ENCODE results near the gene PEX19. TPM values are rescaled to one million over a fixed set of nuclear protein-coding genes. Genes with fewer than 3 reads are reported as not detected.

The PEX19 gene
- total RNA-seq, 3 donors from 2014 or later (not counting 1 experiment from before 2014, with no cell fraction given) = 41.5 to 48.8 (median 47.8) TPM

- no peak for ATAC-seq
- Histone ChIP-seq H3K9me3 (ENCODE audit: control insufficient read depth, insufficient read depth, low read length) (no peaks in the 10 kb centered on the region), H3K4me3 (ENCODE audit: low read length) (no peak overlapping the region), H3K27me3 (ENCODE audit: control insufficient read depth, insufficient read depth, low read length) (no peaks in the 10 kb centered on the region), H3K4me1 (ENCODE audit: control insufficient read depth, insufficient read depth, low read length) (no peaks in the 10 kb centered on the region), H3K27ac (ENCODE audit: low read length) (no peak overlapping the region), H3K36me3 (ENCODE audit: control insufficient read depth, insufficient read depth, low read length) (peaks cover 94% of the 10 kb centered on the region)
- Mint-ChIP-seq H3K4me1 (no peaks in the 10 kb centered on the region), H3K36me3 (peaks cover 17% of the 10 kb centered on the region), H3K4me3 (no peak overlapping the region), H3K9me3 (no peaks in the 10 kb centered on the region), H3K27me3 (ENCODE audit: low read depth in 2 of 2) (no peaks in the 10 kb centered on the region), H3K27ac (no peak overlapping the region)
- no peak for DNase-seq
- intact Hi-C loops (cut with micrococcal nuclease) = no loop called here
- no peak for TF ChIP-seq CTCF (IDR thresholded peaks at IDR 0.05)
- WGBS (ENCODE audit: insufficient coverage) = 95% methylated on average over 4 of the region's 4 CpGs
Measured at GRCh38 chr1:160227034-160227433, 57.9 kb downstream of the PEX19 start.

Other genes with a start within 250 kb of the PEX19 start
- not detected for gene KCNJ10, start 215.0 kb downstream of the PEX19 start, total RNA-seq
- gene KCNJ9, start 203.6 kb downstream of the PEX19 start, total RNA-seq = not detected
- 10 to 100 TPM; 26.3 to 35.3 (median 32.1) TPM for gene IGSF8, start 186.5 kb downstream of the PEX19 start, total RNA-seq
- gene ATP1A2, start 169.4 kb downstream of the PEX19 start, total RNA-seq = not detected
- gene ATP1A4, start 133.5 kb downstream of the PEX19 start, total RNA-seq = not detected
- not detected for gene CASQ1, start 94.6 kb downstream of the PEX19 start, total RNA-seq
- 10 to 100 TPM; 25.3 to 27.9 (median 25.5) TPM for gene PEA15, start 79.7 kb downstream of the PEX19 start, total RNA-seq
- gene DCAF8, start 22.6 kb downstream of the PEX19 start, total RNA-seq = 100 to 1,000 TPM; 189 to 201 (median 189) TPM
- gene COPA, start 58.1 kb upstream of the PEX19 start, total RNA-seq = 100 to 1,000 TPM; 140 to 167 (median 148) TPM
- 100 to 1,000 TPM; 104 to 140 (median 110) TPM for gene NCSTN, start 58.2 kb upstream of the PEX19 start, total RNA-seq
- under 1 TPM in 2 of 3 donors, not detected in 1; 0.13 to 0.16 TPM for gene NHLH1, start 81.9 kb upstream of the PEX19 start, total RNA-seq
- gene VANGL2, start 115.4 kb upstream of the PEX19 start, total RNA-seq = under 1 TPM in 1 of 3 donors, not detected in 2; 0.08 TPM
- 10 to 100 TPM; 66.7 to 88.2 (median 68.1) TPM for gene SLAMF6, start 238.1 kb upstream of the PEX19 start, total RNA-seq